Small intestine (tissue), 16 donors: ENCODE results near the gene ZNF212. TPM values are rescaled to one million over a fixed set of nuclear protein-coding genes. Genes with fewer than 3 reads are reported as not detected.

Source experiments
- DNase-seq, 2 donors: peaks; one replicate each; pipeline versions ENCODE4 v3.0.0 to v3.0.0-alpha.2; 2013
- FAIRE-seq: peaks from 2 replicates; lab custom pipeline; 2012; peaks lifted over from hg19 to GRCh38; lab: Jason Lieb, UNC
- H3K27ac ChIP-seq, 3 donors: one replicate each; pipeline ENCODE4 v1.5.1; 2013; ENCODE audit warnings: low read length in 2 of 3, mild to moderate bottlenecking in 2 of 3, control low read depth in 1 of 3, inconsistent platforms in 1 of 3, low read depth in 1 of 3, moderate library complexity in 1 of 3
- H3K27me3 ChIP-seq, 3 donors: one replicate each; pipeline ENCODE4 v1.6.1; 2013; ENCODE audit warnings: low read length in 3 of 3, inconsistent platforms in 1 of 3; ENCODE audit not compliant: control insufficient read depth in 3 of 3, insufficient read depth in 3 of 3
- H3K36me3 ChIP-seq, 3 donors: one replicate each; pipeline ENCODE4 v1.6.1; 2013; ENCODE audit warnings: low read length in 3 of 3, inconsistent platforms in 1 of 3, low read depth in 1 of 3, mild to moderate bottlenecking in 1 of 3, moderate library complexity in 1 of 3; ENCODE audit not compliant: control insufficient read depth in 3 of 3, insufficient read depth in 2 of 3
- H3K4me1 ChIP-seq, 3 donors: one replicate each; pipeline ENCODE4 v1.6.1; 2013; ENCODE audit warnings: low read length in 2 of 3, inconsistent platforms in 1 of 3, low read depth in 1 of 3, mild to moderate bottlenecking in 1 of 3, moderate library complexity in 1 of 3; ENCODE audit not compliant: control insufficient read depth in 3 of 3, insufficient read depth in 2 of 3
- H3K4me3 ChIP-seq, 3 donors: one replicate each; pipeline ENCODE4 v1.5.1; 2013; ENCODE audit warnings: low read length in 3 of 3, control low read depth in 1 of 3, inconsistent platforms in 1 of 3, low read depth in 1 of 3, mild to moderate bottlenecking in 1 of 3, moderate library complexity in 1 of 3
- H3K9me3 ChIP-seq, 2 donors: one replicate each; pipeline ENCODE4 v1.6.1; 2013; ENCODE audit warnings: low read depth in 1 of 2, low read length in 1 of 2; ENCODE audit not compliant: control insufficient read depth in 2 of 2, insufficient read depth in 1 of 2
- WGBS, 3 donors: extraction: QIAGEN DNeasy Blood & Tissue Kit; methylation state at CpG; one replicate each; pipeline ENCODE4 v1.1.7; 2013; 5-methylcytosine and 5-hydroxymethylcytosine counted together
- long read RNA-seq, 10 donors: transcript quantifications; one replicate each; lab custom pipeline, GENCODE V29; 2026
- polyA plus RNA-seq, 4 donors: library from polyadenylated mRNA; stranded (reverse) in 3 of 4; unstranded in 1 of 4; fragments of 200-250 nt in 3 of 4; fragments of 120-200 nt in 1 of 4; gene quantifications; one replicate each; pipeline versions ENCODE4 v1.2.1 to v1.2.3, GENCODE V29; 2013
- donor health status: healthy with polysubstance abuse.
- donor health status: control.
- donor health status: control.
- donor health status: Bipolar disorder and iron deficiency.
- donor health status: healthy.

The ZNF212 gene
- 10 to 100 TPM in 3 of 4 donors, 1 to 10 TPM in 1; 9.0 to 17.3 (median 15.6) TPM for polyA plus RNA-seq
- long read RNA-seq, donor 1, partial matches to known transcripts: 0 of 2 reads
- long read RNA-seq, donor 1, other reads (novel, unspliced or antisense): 0 of 2 reads
- long read RNA-seq, donor 2, partial matches to known transcripts: 0 of 1 reads
- long read RNA-seq, donor 2, other reads (novel, unspliced or antisense): 0 of 1 reads
- long read RNA-seq, donor 3, partial matches to known transcripts: 0 of 1 reads
- long read RNA-seq, donor 3, other reads (novel, unspliced or antisense): 0 of 1 reads
- long read RNA-seq, donor 4: 0 reads
- long read RNA-seq, donor 5: 0 reads
- long read RNA-seq, donor 6: 0 reads
- long read RNA-seq, donor 7, partial matches to known transcripts: 0 of 1 reads
- long read RNA-seq, donor 7, other reads (novel, unspliced or antisense): 0 of 1 reads
- long read RNA-seq, donor 8: 0 reads
- long read RNA-seq, donor 9: 0 reads
- long read RNA-seq, donor 10, partial matches to known transcripts: 0 of 3 reads
- long read RNA-seq, donor 10, other reads (novel, unspliced or antisense): 0 of 3 reads

DNA sequence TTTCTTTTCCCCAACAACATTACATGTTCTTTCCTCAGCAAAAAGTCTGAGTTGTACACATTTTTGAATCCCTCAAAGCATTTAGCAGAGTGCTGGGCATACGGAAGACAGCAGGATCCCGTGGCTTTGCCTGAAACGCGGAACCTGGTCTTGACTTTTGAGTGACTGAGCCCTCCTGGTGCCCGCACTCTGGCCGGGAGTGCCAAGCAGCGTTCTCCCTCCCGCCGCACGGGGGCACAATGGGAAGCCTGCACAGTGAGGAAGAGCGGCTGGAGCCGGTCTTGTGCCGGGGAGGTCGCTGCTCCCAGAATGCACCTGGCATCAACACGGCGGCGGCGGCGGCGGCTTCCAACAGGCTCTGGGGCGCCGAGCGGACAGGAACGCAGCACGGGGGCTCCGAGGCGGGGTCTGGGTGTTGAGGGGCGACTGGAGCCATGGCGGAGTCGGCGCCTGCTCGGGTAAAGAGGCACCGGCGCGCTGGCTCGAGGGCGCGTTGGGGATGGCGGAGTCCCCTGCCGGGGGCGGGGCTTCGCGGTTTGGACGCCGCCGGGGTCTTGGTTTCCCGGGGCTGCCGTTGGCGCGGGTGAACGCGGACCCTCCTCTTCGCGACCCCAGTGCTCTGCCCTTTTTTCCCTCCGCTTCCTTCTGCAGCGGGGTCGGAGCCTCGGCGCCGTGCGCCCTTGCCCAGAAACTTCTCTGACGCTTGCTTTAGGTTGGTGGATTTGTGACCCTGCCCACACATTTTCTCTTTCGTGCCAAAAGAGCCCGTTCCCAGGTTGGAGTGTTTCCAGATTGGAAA, at the start of gene ZNF212:
TSS of gene ZNF212 (plus strand) at position 307 of the 799 bp plus-strand sequence. CDS start at position 435, 128 bp downstream.
- DNase-seq (peak; percentile 93 to 94), FAIRE-seq (no peak)
- Histone ChIP-seq H3K36me3 (no peaks in the 10 kb centered on the region), H3K4me1 (peaks cover 0 to 12% (median 8%) of the 10 kb centered on the region in 3 donors), H3K9me3 (peaks cover 0 to 3% of the 10 kb centered on the region in 2 donors), H3K27ac (peak within 1 kb of the TSS; percentile 2 to 59 (median 53)), H3K4me3 (peak within 1 kb of the TSS; percentile 66 to 95 (median 78)), H3K27me3 (no peaks in the 10 kb centered on the region)
- WGBS, 3 donors: 0 to 1% (median 0%) methylated on average over 49 to 64 of the region's 64 CpGs

DNA sequence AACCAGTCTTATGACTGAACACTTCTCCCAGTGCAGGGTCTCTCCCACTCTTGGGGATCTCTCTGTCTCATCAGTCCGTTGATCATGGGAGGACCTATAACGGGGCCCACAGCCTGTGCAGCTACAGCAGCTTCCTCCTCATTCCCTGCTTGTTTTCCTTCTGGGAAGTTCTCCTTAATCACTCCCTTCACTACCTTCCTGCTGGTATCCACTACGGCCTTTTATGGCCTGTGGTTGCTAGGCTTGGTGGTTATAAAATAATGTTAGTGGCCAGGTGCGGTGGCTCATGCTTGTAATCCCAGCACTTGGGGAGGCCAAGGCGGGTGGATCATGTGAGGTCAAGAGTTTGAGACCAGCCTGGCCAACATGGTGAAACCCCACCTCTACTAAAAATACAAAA, 47.6 kb upstream of the ZNF212 start:
- H3K27me3 ChIP-seq: no peaks in the 10 kb centered on the region
- no peak for FAIRE-seq
- DNase-seq: peak; percentile 77 to 79
- 12 to 46% (median 26%) methylated on average over 5 of the region's 5 CpGs for WGBS, 3 donors
- H3K9me3 ChIP-seq: no peaks in the 10 kb centered on the region
- H3K27ac ChIP-seq: peak overlapping the region in 1 of 3 donors; percentile 22
- H3K4me1 ChIP-seq: peaks cover 0 to 7% (median 5%) of the 10 kb centered on the region in 3 donors
- no peak overlapping the region for H3K4me3 ChIP-seq
- H3K36me3 ChIP-seq: no peaks in the 10 kb centered on the region

- Histone ChIP-seq H3K36me3 (peaks cover 7 to 19% (median 9%) of the 10 kb centered on the region in 3 donors), H3K4me1 (peaks cover 0 to 10% (median 5%) of the 10 kb centered on the region in 3 donors), H3K27ac (peak overlapping the region in 2 of 3 donors; percentile 93 to 98), H3K9me3 (no peaks in the 10 kb centered on the region), H3K4me3 (peak overlapping the region in 2 of 3 donors; percentile 81 to 92), H3K27me3 (no peaks in the 10 kb centered on the region)
- DNase-seq (no peak), FAIRE-seq (no peak)
- WGBS, 3 donors: 52 to 74% (median 65%) methylated on average over 4 of the region's 4 CpGs
Observed at GRCh38 chr7:149194799-149195179, 44.7 kb upstream of the ZNF212 start.

DNA sequence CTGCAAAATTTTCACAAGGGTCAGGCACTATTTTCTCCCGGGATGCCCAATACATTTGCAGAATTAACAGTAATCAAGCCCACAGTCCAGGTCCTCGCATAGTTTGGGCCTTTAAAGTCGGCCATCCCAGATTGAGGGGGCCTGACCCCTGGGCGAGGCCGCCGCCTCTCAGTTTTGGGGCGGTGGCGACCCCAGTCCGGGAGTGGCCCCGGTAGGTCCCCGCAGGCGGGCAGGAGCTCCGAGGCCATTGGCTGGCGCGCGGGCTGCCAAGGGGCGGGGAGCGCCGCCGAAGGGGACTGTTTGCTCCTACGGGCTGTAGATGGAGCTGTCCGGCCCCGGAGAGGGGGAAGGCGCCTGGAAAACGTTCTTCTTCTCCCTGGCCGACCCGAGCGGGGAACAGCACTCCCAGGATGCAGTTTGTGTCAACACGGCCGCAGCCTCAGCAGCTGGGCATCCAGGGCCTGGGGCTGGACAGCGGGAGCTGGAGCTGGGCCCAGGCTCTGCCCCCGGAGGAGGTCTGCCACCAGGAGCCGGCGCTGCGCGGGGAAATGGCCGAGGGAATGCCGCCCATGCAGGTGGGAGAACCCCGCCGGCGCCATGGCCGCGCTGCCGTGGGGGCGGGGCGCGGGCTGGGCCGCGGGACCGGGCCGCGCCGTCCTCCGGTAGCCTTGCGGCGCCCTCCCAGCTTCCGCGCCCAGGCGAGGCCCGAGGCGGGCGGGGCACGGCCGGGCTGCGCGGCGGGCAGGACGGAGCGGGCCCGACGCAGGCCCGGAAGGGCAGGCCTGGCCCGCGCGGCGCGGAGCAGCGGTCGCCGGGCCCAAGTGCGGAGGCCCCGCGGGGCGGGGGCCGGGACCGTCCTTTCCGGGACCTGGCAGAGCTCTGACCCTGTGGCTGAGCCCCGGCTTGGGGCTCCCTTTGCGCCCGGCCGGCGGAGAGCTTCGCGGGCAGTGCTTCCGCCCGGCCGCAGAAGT, 44.0 kb upstream of the ZNF212 start, which contains the start of gene ZNF282:
TSS of gene ZNF282 (plus strand) at position 367 of the 971 bp plus-strand sequence. CDS start at position 411, 44 bp downstream.
- no peak for FAIRE-seq
- Histone ChIP-seq H3K4me3 (peak within 1 kb of the TSS; percentile 81 to 92 (median 92)), H3K27ac (peak within 1 kb of the TSS; percentile 84 to 98 (median 93)), H3K27me3 (no peaks in the 10 kb centered on the region), H3K9me3 (no peaks in the 10 kb centered on the region), H3K36me3 (peaks cover 10 to 26% (median 12%) of the 10 kb centered on the region in 3 donors), H3K4me1 (peaks cover 0 to 10% (median 5%) of the 10 kb centered on the region in 3 donors)
- 0% methylated on average over 48 to 97 of the region's 97 CpGs for WGBS, 3 donors
- DNase-seq: peak; percentile 88 to 95

DNA sequence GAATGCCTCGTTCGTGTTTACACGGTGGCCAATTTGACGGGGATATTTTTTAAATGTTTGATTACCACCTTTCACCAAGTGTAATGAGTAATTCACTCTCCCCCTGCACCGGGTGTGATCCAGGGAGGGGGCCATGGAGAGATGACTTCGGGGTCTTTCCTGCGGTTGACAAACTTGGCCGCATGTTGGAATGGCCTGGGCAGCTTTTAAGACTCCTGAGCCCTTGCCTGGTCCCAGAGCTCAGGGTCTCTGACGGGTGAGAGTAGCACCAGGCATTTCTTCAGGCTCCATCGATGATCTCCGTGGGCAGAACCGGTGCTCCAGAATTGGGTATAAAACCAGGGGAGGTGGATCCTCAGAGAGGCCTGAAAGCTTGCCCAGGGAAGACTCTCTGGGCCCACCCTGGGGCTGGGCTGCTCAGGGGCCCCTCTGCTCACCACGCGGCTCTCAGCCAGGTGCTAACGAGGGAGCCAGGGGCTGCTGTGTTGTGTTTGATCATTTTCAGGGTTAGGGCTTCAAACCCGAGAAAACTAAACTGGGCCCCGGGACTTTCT, 43.2 kb upstream of the ZNF212 start:
- peak overlapping the region; percentile 81 to 92 (median 92) for H3K4me3 ChIP-seq
- H3K4me1 ChIP-seq: peaks cover 0 to 10% (median 5%) of the 10 kb centered on the region in 3 donors
- H3K27ac ChIP-seq: peak overlapping the region; percentile 41 to 98 (median 84)
- H3K27me3 ChIP-seq: no peaks in the 10 kb centered on the region
- FAIRE-seq (no peak), DNase-seq (peak; percentile 16 to 52)
- 1 to 3% (median 1%) methylated on average over 17 of the region's 17 CpGs for WGBS, 3 donors
- no peaks in the 10 kb centered on the region for H3K9me3 ChIP-seq
- peaks cover 13 to 33% (median 14%) of the 10 kb centered on the region in 3 donors for H3K36me3 ChIP-seq

- WGBS, 3 donors: 2 to 14% (median 10%) methylated on average over 7 of the region's 7 CpGs
- peak overlapping the region; percentile 41 to 98 (median 84) for H3K27ac ChIP-seq
- H3K36me3 ChIP-seq: peaks cover 15 to 38% (median 16%) of the 10 kb centered on the region in 3 donors
- peak overlapping the region; percentile 81 to 92 (median 92) for H3K4me3 ChIP-seq
- H3K4me1 ChIP-seq: peaks cover 0 to 10% (median 5%) of the 10 kb centered on the region in 3 donors
- no peaks in the 10 kb centered on the region for H3K9me3 ChIP-seq
- no peaks in the 10 kb centered on the region for H3K27me3 ChIP-seq
- FAIRE-seq (no peak), DNase-seq (peak in 1 of 2 donors; percentile 36)
Observed at GRCh38 chr7:149196705-149197171, 42.7 kb upstream of the ZNF212 start.

GRCh38 chr7:149197675-149198074, 41.8 kb upstream of the ZNF212 start:
- FAIRE-seq: no peak
- Histone ChIP-seq H3K36me3 (peaks cover 17 to 43% (median 18%) of the 10 kb centered on the region in 3 donors), H3K27me3 (no peaks in the 10 kb centered on the region), H3K9me3 (no peaks in the 10 kb centered on the region), H3K4me1 (peaks cover 0 to 10% (median 5%) of the 10 kb centered on the region in 3 donors), H3K4me3 (no peak overlapping the region), H3K27ac (no peak overlapping the region)
- DNase-seq: no peak
- 67 to 83% (median 71%) methylated on average over 4 of the region's 4 CpGs for WGBS, 3 donors
